Liver (tissue), 9 donors: ENCODE results near the gene DOK6. TPM values are rescaled to one million over a fixed set of nuclear protein-coding genes. Genes with fewer than 3 reads are reported as not detected.

Experiments used
- DNase-seq: peaks from one replicate; pipeline ENCODE4 v3.0.0-alpha.2; 2017; ENCODE audit warnings: low spot score
- H3K27ac ChIP-seq, 2 donors: one replicate each; pipeline ENCODE4 v1.7.0; 2013; ENCODE audit warnings: inconsistent platforms in 2 of 2, low read length in 2 of 2, control low read depth in 1 of 2, low read depth in 1 of 2, mild to moderate bottlenecking in 1 of 2
- H3K27me3 ChIP-seq, 4 donors: one replicate each; pipeline versions ENCODE4 v1.6.1 to v1.7.0; 2013; ENCODE audit warnings: low read length in 3 of 4, inconsistent platforms in 1 of 4, mild to moderate bottlenecking in 1 of 4, moderate library complexity in 1 of 4; ENCODE audit not compliant: control insufficient read depth in 4 of 4, insufficient read depth in 4 of 4
- H3K36me3 ChIP-seq, 4 donors: one replicate each; pipeline versions ENCODE4 v1.6.1 to v1.7.0; 2013; ENCODE audit warnings: low read length in 3 of 4, mild to moderate bottlenecking in 3 of 4, low read depth in 1 of 4, moderate library complexity in 1 of 4; ENCODE audit not compliant: control insufficient read depth in 4 of 4, insufficient read depth in 3 of 4
- H3K4me1 ChIP-seq, 4 donors: one replicate each; pipeline versions ENCODE4 v1.6.1 to v1.7.0; 2013; ENCODE audit warnings: low read length in 3 of 4, mild to moderate bottlenecking in 3 of 4, moderate library complexity in 1 of 4; ENCODE audit not compliant: control insufficient read depth in 4 of 4, insufficient read depth in 4 of 4
- H3K4me3 ChIP-seq, 3 donors: one replicate each; pipeline versions ENCODE4 v1.6.1 to v1.7.0; 2013; ENCODE audit warnings: low read length in 3 of 3, control low read depth in 1 of 3, low read depth in 1 of 3, mild to moderate bottlenecking in 1 of 3
- H3K9ac ChIP-seq, 2 donors: one replicate each; pipeline ENCODE4 v1.7.0; 2013; ENCODE audit warnings: low read length in 2 of 2, mild to moderate bottlenecking in 2 of 2, moderate library complexity in 2 of 2, control low read depth in 1 of 2, low read depth in 1 of 2
- H3K9me3 ChIP-seq, 4 donors: one replicate each; pipeline versions ENCODE4 v1.6.1 to v1.7.0; 2013; ENCODE audit warnings: low read length in 3 of 4; ENCODE audit not compliant: control insufficient read depth in 4 of 4
- EGR1 ChIP-seq, 2 donors: IDR thresholded peaks; 2 replicates each; pipeline ENCODE4 v1.6.1; 2016 to 2018; ENCODE audit warnings: antibody characterized with exemption in 2 of 2, low read depth in 2 of 2
- FOXA1 ChIP-seq: IDR thresholded peaks from 2 replicates; pipeline ENCODE4 v1.6.1; 2016; ENCODE audit warnings: antibody characterized with exemption
- FOXA2 ChIP-seq: IDR thresholded peaks from 2 replicates; pipeline ENCODE4 v1.6.1; 2016; ENCODE audit warnings: antibody characterized with exemption
- HNF4A ChIP-seq, 2 donors: conservative IDR thresholded peaks; 2 replicates each; pipeline ENCODE4 v1.6.1; 2016; ENCODE audit warnings: antibody characterized with exemption in 2 of 2, mild to moderate bottlenecking in 2 of 2
- HNF4G ChIP-seq: IDR thresholded peaks from 2 replicates; pipeline ENCODE4 v1.6.1; 2016; ENCODE audit warnings: antibody characterized with exemption
- JUND ChIP-seq, 2 donors: IDR thresholded peaks; 2 replicates each; pipeline ENCODE4 v1.6.1; 2016; ENCODE audit warnings: antibody characterized with exemption in 2 of 2
- NR2F2 ChIP-seq: IDR thresholded peaks from 2 replicates; pipeline ENCODE4 v1.6.1; 2016; ENCODE audit warnings: antibody characterized with exemption
- RAD21 ChIP-seq, 2 donors: IDR thresholded peaks; 2 replicates each; pipeline ENCODE4 v1.6.1; 2016; ENCODE audit warnings: antibody characterized with exemption in 2 of 2, mild to moderate bottlenecking in 2 of 2
- RXRA ChIP-seq, 2 donors: IDR thresholded peaks; 2 replicates each; pipeline ENCODE4 v1.6.1; 2017 to 2018; ENCODE audit warnings: antibody characterized with exemption in 2 of 2, mild to moderate bottlenecking in 1 of 2
- SP1 ChIP-seq: IDR thresholded peaks from 2 replicates; pipeline ENCODE4 v1.6.1; 2018; ENCODE audit warnings: antibody characterized with exemption, mild to moderate bottlenecking
- TAF1 ChIP-seq: conservative IDR thresholded peaks from 2 replicates; pipeline ENCODE4 v1.6.1; 2016; ENCODE audit warnings: antibody characterized with exemption, mild to moderate bottlenecking
- YY1 ChIP-seq: IDR thresholded peaks from 2 replicates; pipeline ENCODE4 v1.6.1; 2016; ENCODE audit warnings: antibody characterized with exemption, mild to moderate bottlenecking
- WGBS: extraction: QIAGEN DNeasy Blood & Tissue Kit; methylation state at CpG from one replicate; pipeline ENCODE4 v1.1.7; 2013; 5-methylcytosine and 5-hydroxymethylcytosine counted together
- polyA plus RNA-seq, 2 donors: library from polyadenylated mRNA; stranded (reverse) in 1 of 2; unstranded in 1 of 2; fragments of 200-250 nt in 1 of 2; fragments of >200 nt in 1 of 2; fragmentation: Nextera tagmentation in 1 of 2; extraction: Ambion mirVana in 1 of 2; gene quantifications; one replicate each; pipeline versions ENCODE4 v1.2.1 to v1.2.3, GENCODE V29; 2013 to 2015
- total RNA-seq, 2 donors: library from RNA; depleted of rRNA; stranded (reverse); fragments of >200 nt; gene quantifications; one replicate each; pipeline ENCODE4 v1.2.3, GENCODE V29; 2014
- TF ChIP-seq, protein P1 (sequence below): IDR thresholded peaks from 2 replicates; pipeline ENCODE4 v1.6.1; 2016; ENCODE audit warnings: antibody characterized with exemption
- TF ChIP-seq, protein P2 (sequence below): IDR thresholded peaks from 2 replicates; pipeline ENCODE4 v1.6.1; 2016; ENCODE audit warnings: antibody characterized with exemption
- TF ChIP-seq, protein P3 (sequence below): IDR thresholded peaks from 2 replicates; pipeline ENCODE4 v1.6.1; 2016; ENCODE audit warnings: antibody characterized with exemption
- TF ChIP-seq, protein P4 (sequence below): fragments of 150-350 bp; IDR thresholded peaks from 2 replicates; pipeline ENCODE4 v1.5.1; 2017; ENCODE audit warnings: improper control_type of control experiment, low read depth, low read length; ENCODE audit not compliant: missing input control
- TF ChIP-seq, protein P5 (sequence below): IDR thresholded peaks from 2 replicates; pipeline ENCODE4 v1.6.1; 2016; ENCODE audit warnings: antibody characterized with exemption, mild to moderate bottlenecking
- donor health status: healthy.
- donor health status: healthy.
- donor health status: healthy.
- donor health status: healthy.
- donor health status: healthy.

The DOK6 gene
- total and polyA plus RNA-seq, 4 donors, result 0.08 to 1.1 (median 0.67) TPM

DNA sequence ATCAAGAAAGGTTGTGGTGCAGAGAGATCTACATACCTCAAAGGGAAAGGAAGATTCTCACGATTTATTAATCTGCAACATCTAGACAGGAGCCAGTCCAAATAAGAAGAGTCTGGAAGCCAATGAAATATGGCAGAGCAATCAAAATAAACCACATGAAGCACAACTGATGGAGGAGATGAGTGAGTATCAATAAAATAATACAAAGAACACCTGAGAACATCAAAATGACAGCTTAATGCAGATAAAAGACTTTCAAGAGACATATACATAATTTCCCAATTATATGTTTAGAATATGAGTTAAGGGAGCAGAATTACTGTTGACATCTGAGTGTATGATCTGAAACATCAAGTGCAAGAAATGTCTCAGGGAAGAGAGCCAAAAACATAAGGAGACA is 12.5 kb upstream of the DOK6 start:
- 91% methylated on average over 1 of the region's 1 CpG for WGBS
- Histone ChIP-seq H3K36me3 (no peaks in the 10 kb centered on the region), H3K27ac (no peak overlapping the region), H3K4me3 (no peak overlapping the region), H3K4me1 (no peaks in the 10 kb centered on the region), H3K27me3 (no peaks in the 10 kb centered on the region), H3K9ac (no peak overlapping the region), H3K9me3 (no peaks in the 10 kb centered on the region)
- no peak for DNase-seq
- TF ChIP-seq NR2F2 (no peak), RAD21 (IDR thresholded peaks at IDR 0.05) (no peak), JUND (IDR thresholded peaks at IDR 0.05) (no peak)

DNA sequence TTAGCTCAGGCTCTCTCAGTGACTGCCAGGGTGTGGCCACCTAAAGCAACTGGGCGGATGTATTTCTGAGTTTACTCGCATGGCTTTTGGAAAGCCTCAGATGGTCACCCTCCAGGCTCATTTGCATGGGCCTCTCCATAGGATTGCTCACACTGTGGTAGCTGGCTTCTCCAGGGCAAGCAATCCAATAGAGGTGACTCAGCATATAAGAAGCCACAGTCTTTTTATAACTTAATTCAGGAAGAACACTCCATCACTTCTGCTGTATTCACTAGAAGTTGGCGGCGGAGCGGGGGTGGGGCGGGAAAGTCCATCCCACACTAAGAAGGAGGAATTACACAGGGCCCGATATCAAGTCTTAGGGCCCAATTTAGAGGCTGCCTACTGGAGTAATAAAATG is 3.6 kb upstream of the DOK6 start:
- Histone ChIP-seq H3K27ac (no peak overlapping the region), H3K9ac (no peak overlapping the region), H3K36me3 (no peaks in the 10 kb centered on the region), H3K27me3 (no peaks in the 10 kb centered on the region), H3K4me3 (no peak overlapping the region), H3K4me1 (peaks cover 0 to 14% (median 7%) of the 10 kb centered on the region in 4 donors), H3K9me3 (no peaks in the 10 kb centered on the region)
- DNase-seq, result no peak
- 95% methylated on average over 7 of the region's 7 CpGs for WGBS
- TF ChIP-seq JUND (IDR thresholded peaks at IDR 0.05), result no peak
- TF ChIP-seq, protein P1, sequence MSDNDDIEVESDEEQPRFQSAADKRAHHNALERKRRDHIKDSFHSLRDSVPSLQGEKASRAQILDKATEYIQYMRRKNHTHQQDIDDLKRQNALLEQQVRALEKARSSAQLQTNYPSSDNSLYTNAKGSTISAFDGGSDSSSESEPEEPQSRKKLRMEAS, result no peak
- TF ChIP-seq RAD21 (IDR thresholded peaks at IDR 0.05), result no peak
- no peak for TF ChIP-seq HNF4G
- no peak for TF ChIP-seq RXRA (IDR thresholded peaks at IDR 0.05)
- TF ChIP-seq, protein P2, sequence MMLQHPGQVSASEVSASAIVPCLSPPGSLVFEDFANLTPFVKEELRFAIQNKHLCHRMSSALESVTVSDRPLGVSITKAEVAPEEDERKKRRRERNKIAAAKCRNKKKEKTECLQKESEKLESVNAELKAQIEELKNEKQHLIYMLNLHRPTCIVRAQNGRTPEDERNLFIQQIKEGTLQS, result no peak
- no peak for TF ChIP-seq EGR1 (IDR thresholded peaks at IDR 0.05; ENCODE audit: low read depth in 2 of 2)
- TF ChIP-seq YY1, result no peak
- TF ChIP-seq TAF1, result no peak
- TF ChIP-seq SP1, result no peak
- TF ChIP-seq, protein P3, sequence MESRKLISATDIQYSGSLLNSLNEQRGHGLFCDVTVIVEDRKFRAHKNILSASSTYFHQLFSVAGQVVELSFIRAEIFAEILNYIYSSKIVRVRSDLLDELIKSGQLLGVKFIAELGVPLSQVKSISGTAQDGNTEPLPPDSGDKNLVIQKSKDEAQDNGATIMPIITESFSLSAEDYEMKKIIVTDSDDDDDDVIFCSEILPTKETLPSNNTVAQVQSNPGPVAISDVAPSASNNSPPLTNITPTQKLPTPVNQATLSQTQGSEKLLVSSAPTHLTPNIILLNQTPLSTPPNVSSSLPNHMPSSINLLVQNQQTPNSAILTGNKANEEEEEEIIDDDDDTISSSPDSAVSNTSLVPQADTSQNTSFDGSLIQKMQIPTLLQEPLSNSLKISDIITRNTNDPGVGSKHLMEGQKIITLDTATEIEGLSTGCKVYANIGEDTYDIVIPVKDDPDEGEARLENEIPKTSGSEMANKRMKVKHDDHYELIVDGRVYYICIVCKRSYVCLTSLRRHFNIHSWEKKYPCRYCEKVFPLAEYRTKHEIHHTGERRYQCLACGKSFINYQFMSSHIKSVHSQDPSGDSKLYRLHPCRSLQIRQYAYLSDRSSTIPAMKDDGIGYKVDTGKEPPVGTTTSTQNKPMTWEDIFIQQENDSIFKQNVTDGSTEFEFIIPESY, result no peak
- TF ChIP-seq, protein P4, sequence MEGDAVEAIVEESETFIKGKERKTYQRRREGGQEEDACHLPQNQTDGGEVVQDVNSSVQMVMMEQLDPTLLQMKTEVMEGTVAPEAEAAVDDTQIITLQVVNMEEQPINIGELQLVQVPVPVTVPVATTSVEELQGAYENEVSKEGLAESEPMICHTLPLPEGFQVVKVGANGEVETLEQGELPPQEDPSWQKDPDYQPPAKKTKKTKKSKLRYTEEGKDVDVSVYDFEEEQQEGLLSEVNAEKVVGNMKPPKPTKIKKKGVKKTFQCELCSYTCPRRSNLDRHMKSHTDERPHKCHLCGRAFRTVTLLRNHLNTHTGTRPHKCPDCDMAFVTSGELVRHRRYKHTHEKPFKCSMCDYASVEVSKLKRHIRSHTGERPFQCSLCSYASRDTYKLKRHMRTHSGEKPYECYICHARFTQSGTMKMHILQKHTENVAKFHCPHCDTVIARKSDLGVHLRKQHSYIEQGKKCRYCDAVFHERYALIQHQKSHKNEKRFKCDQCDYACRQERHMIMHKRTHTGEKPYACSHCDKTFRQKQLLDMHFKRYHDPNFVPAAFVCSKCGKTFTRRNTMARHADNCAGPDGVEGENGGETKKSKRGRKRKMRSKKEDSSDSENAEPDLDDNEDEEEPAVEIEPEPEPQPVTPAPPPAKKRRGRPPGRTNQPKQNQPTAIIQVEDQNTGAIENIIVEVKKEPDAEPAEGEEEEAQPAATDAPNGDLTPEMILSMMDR, result no peak
- TF ChIP-seq NR2F2, result no peak
- TF ChIP-seq HNF4A (conservative IDR thresholded peaks at IDR 0.05), result no peak
- TF ChIP-seq, protein P5, sequence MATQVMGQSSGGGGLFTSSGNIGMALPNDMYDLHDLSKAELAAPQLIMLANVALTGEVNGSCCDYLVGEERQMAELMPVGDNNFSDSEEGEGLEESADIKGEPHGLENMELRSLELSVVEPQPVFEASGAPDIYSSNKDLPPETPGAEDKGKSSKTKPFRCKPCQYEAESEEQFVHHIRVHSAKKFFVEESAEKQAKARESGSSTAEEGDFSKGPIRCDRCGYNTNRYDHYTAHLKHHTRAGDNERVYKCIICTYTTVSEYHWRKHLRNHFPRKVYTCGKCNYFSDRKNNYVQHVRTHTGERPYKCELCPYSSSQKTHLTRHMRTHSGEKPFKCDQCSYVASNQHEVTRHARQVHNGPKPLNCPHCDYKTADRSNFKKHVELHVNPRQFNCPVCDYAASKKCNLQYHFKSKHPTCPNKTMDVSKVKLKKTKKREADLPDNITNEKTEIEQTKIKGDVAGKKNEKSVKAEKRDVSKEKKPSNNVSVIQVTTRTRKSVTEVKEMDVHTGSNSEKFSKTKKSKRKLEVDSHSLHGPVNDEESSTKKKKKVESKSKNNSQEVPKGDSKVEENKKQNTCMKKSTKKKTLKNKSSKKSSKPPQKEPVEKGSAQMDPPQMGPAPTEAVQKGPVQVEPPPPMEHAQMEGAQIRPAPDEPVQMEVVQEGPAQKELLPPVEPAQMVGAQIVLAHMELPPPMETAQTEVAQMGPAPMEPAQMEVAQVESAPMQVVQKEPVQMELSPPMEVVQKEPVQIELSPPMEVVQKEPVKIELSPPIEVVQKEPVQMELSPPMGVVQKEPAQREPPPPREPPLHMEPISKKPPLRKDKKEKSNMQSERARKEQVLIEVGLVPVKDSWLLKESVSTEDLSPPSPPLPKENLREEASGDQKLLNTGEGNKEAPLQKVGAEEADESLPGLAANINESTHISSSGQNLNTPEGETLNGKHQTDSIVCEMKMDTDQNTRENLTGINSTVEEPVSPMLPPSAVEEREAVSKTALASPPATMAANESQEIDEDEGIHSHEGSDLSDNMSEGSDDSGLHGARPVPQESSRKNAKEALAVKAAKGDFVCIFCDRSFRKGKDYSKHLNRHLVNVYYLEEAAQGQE, result no peak
- no peak for TF ChIP-seq FOXA1
- TF ChIP-seq FOXA2, result no peak
